Natural killer cell (primary cell): ENCODE measurements around the gene TENM4. TPM values are rescaled to one million over a fixed set of nuclear protein-coding genes. Genes with fewer than 3 reads are reported as not detected.

Source experiments
- ATAC-seq, 3 donors: fragments of 150-1000 bp in 2 of 3; fragments of 200-7000 bp in 1 of 3; cut with Tn5 transposase; 1 replicate in 1 of 3; 2 replicates in 2 of 3; pipeline ENCODE4 v1.10.0; 2021; ENCODE audit warnings: mild to moderate bottlenecking in 2 of 3, moderate library complexity in 2 of 3
- DNase-seq, 2 donors: peaks; one replicate each; pipeline versions ENCODE4 v3.0.0 to v3.0.0-alpha.2; 2013 to 2021; ENCODE audit warnings: mixed read lengths in 1 of 2
- H3K27ac ChIP-seq: one replicate; pipeline ENCODE4 v1.5.1; 2013; ENCODE audit warnings: mild to moderate bottlenecking, low read length
- H3K27me3 ChIP-seq: one replicate; pipeline ENCODE4 v1.6.1; 2013; ENCODE audit warnings: low read length; ENCODE audit not compliant: control insufficient read depth, insufficient read depth
- H3K36me3 ChIP-seq: one replicate; pipeline ENCODE4 v1.6.1; 2013; ENCODE audit warnings: low read length; ENCODE audit not compliant: control insufficient read depth, insufficient read depth
- H3K4me1 ChIP-seq: one replicate; pipeline ENCODE4 v1.6.1; 2013; ENCODE audit warnings: low read length; ENCODE audit not compliant: control insufficient read depth, insufficient read depth
- H3K4me3 ChIP-seq: one replicate; pipeline ENCODE4 v1.5.1; 2013; ENCODE audit warnings: low read length
- H3K9me3 ChIP-seq: one replicate; pipeline ENCODE4 v1.6.1; 2013; ENCODE audit warnings: low read length; ENCODE audit not compliant: control insufficient read depth, insufficient read depth
- H3K27ac Mint-ChIP-seq, 2 donors: one replicate each; pipeline ENCODE4 v1.8.0; 2022; ENCODE audit warnings: mild to moderate bottlenecking in 2 of 2, mixed read lengths in 2 of 2, moderate library complexity in 1 of 2
- H3K27me3 Mint-ChIP-seq, 2 donors: one replicate each; pipeline ENCODE4 v1.8.0; 2022; ENCODE audit warnings: low read depth in 2 of 2, mixed read lengths in 2 of 2
- H3K36me3 Mint-ChIP-seq: one replicate; pipeline ENCODE4 v1.8.0; 2022; ENCODE audit warnings: mixed read lengths
- H3K4me1 Mint-ChIP-seq, 2 donors: one replicate each; pipeline ENCODE4 v1.8.0; 2022; ENCODE audit warnings: mixed read lengths in 2 of 2
- H3K4me3 Mint-ChIP-seq: one replicate; pipeline ENCODE4 v1.8.0; 2022; ENCODE audit warnings: mild to moderate bottlenecking, moderate library complexity, mixed read lengths
- H3K9me3 Mint-ChIP-seq, 2 donors: one replicate each; pipeline ENCODE4 v1.8.0; 2022; ENCODE audit warnings: mixed read lengths in 2 of 2
- CTCF ChIP-seq: fragments of 200-600 bp; IDR thresholded peaks from one replicate; pipeline ENCODE4 v1.8.0; 2022; ENCODE audit warnings: antibody characterized with exemption
- WGBS: methylation state at CpG from one replicate; pipeline ENCODE4 v1.1.7; 2013; ENCODE audit warnings: missing lambda C conversion rate; ENCODE audit not compliant: insufficient coverage; 5-methylcytosine and 5-hydroxymethylcytosine counted together
- intact Hi-C: fragments of 100-400 bp; cut with micrococcal nuclease; formaldehyde crosslinking; loops from one replicate; pipeline ENCODE4 v1.14.2; 2022
- total RNA-seq, 4 donors: library from RNA; stranded (reverse); fragments of 120-200 nt in 1 of 4; gene quantifications; one replicate each; pipeline versions ENCODE4 v1.2.3 to v1.2.4, GENCODE V29; 2013 to 2022

Gene TENM4
- total RNA-seq, 3 donors from 2014 or later (not counting 1 experiment from before 2014, with no cell fraction given), result 0.63 to 0.75 TPM; not detected in 1

GRCh38 chr11:79011357-79011756 lies 429.5 kb downstream of the TENM4 start:
- no peaks in the 10 kb centered on the region for H3K36me3 ChIP-seq
- no peaks in the 10 kb centered on the region for H3K9me3 Mint-ChIP-seq
- no peaks in the 10 kb centered on the region for H3K36me3 Mint-ChIP-seq
- H3K4me3 ChIP-seq, result no peak overlapping the region
- ATAC-seq (no peak), DNase-seq (no peak)
- peaks cover 6 to 7% of the 10 kb centered on the region in 2 donors for H3K27me3 Mint-ChIP-seq
- no peak overlapping the region for H3K27ac Mint-ChIP-seq
- H3K27me3 ChIP-seq, result no peaks in the 10 kb centered on the region
- no peaks in the 10 kb centered on the region for H3K4me1 Mint-ChIP-seq
- intact Hi-C loops, result no loop called here
- no peak overlapping the region for H3K4me3 Mint-ChIP-seq
- no peak overlapping the region for H3K27ac ChIP-seq
- no peaks in the 10 kb centered on the region for H3K4me1 ChIP-seq
- no peak for TF ChIP-seq CTCF
- WGBS, result 82% methylated on average over 3 of the region's 3 CpGs
- H3K9me3 ChIP-seq, result no peaks in the 10 kb centered on the region

GRCh38 chr11:79007771-79008402 lies 432.9 kb downstream of the TENM4 start:
- no peaks in the 10 kb centered on the region for H3K27me3 Mint-ChIP-seq
- DNase-seq (no peak), ATAC-seq (no peak)
- no peak overlapping the region for H3K27ac Mint-ChIP-seq
- H3K9me3 Mint-ChIP-seq, result peaks cover 4 to 6% of the 10 kb centered on the region in 2 donors
- H3K4me1 Mint-ChIP-seq, result no peaks in the 10 kb centered on the region
- no peaks in the 10 kb centered on the region for H3K36me3 ChIP-seq
- no peak overlapping the region for H3K4me3 ChIP-seq
- no peak for TF ChIP-seq CTCF
- intact Hi-C loops, result no loop called here
- no peaks in the 10 kb centered on the region for H3K4me1 ChIP-seq
- no peak overlapping the region for H3K27ac ChIP-seq
- 73% methylated on average over 12 of the region's 13 CpGs for WGBS
- no peaks in the 10 kb centered on the region for H3K27me3 ChIP-seq
- no peaks in the 10 kb centered on the region for H3K9me3 ChIP-seq
- no peaks in the 10 kb centered on the region for H3K36me3 Mint-ChIP-seq
- H3K4me3 Mint-ChIP-seq, result no peak overlapping the region

GRCh38 chr11:79006854-79007253 lies 434.0 kb downstream of the TENM4 start:
- DNase-seq, result no peak
- no peaks in the 10 kb centered on the region for H3K27me3 Mint-ChIP-seq
- H3K9me3 Mint-ChIP-seq, result peaks cover 9% of the 10 kb centered on the region in 2 donors
- no peaks in the 10 kb centered on the region for H3K36me3 ChIP-seq
- no peaks in the 10 kb centered on the region for H3K27me3 ChIP-seq
- H3K27ac ChIP-seq, result no peak overlapping the region
- ATAC-seq, result no peak
- H3K4me3 ChIP-seq, result no peak overlapping the region
- 77% methylated on average over 4 of the region's 4 CpGs for WGBS
- H3K27ac Mint-ChIP-seq, result no peak overlapping the region
- H3K4me1 Mint-ChIP-seq, result no peaks in the 10 kb centered on the region
- H3K36me3 Mint-ChIP-seq, result no peaks in the 10 kb centered on the region
- TF ChIP-seq CTCF, result no peak
- no peak overlapping the region for H3K4me3 Mint-ChIP-seq
- H3K9me3 ChIP-seq, result no peaks in the 10 kb centered on the region
- intact Hi-C loops, result no loop called here
- no peaks in the 10 kb centered on the region for H3K4me1 ChIP-seq

- Histone ChIP-seq H3K4me3 (no peak overlapping the region), H3K9me3 (no peaks in the 10 kb centered on the region), H3K36me3 (no peaks in the 10 kb centered on the region), H3K27ac (no peak overlapping the region), H3K4me1 (no peaks in the 10 kb centered on the region), H3K27me3 (no peaks in the 10 kb centered on the region)
- intact Hi-C loops, result no loop called here
- no peak for ATAC-seq
- 85% methylated on average over 3 of the region's 3 CpGs for WGBS
- Mint-ChIP-seq H3K36me3 (no peaks in the 10 kb centered on the region), H3K27ac (no peak overlapping the region), H3K9me3 (peaks cover 4 to 6% of the 10 kb centered on the region in 2 donors), H3K27me3 (peaks cover 5% of the 10 kb centered on the region in 2 donors), H3K4me1 (no peaks in the 10 kb centered on the region), H3K4me3 (no peak overlapping the region)
- no peak for DNase-seq
- no peak for TF ChIP-seq CTCF
These were observed 444.8 kb downstream of the TENM4 start for GRCh38 chr11:78996007-78996406.
